Transverse colon (tissue), 3 donors: ENCODE results near the gene ATG13.

ENCODE experiments used
- EP300 ChIP-seq: sonication (generic); formaldehyde crosslinking; IDR thresholded peaks from one replicate; pipeline ENCODE4 v1.6.1; 2017; ENCODE audit warnings: antibody characterized with exemption, low read depth
- POLR2A ChIP-seq: fragments of 450-650 bp; IDR thresholded peaks from one replicate; pipeline ENCODE4 v1.6.1; 2016; ENCODE audit warnings: antibody characterized with exemption, mild to moderate bottlenecking, moderate library complexity
- TF ChIP-seq, protein P1 (sequence below), 5 experiments: fragments of 200-600 bp in 3 of 5; fragments of 450-650 bp in 2 of 5; sonication (generic) in 3 of 5; IDR thresholded peaks; 1 replicate in 2 of 5; 2 replicates in 3 of 5; pipeline ENCODE4 v1.5.1; 2016 to 2017; ENCODE audit warnings: antibody characterized with exemption in 5 of 5, inconsistent platforms in 3 of 5, mild to moderate bottlenecking in 2 of 5, moderate library complexity in 1 of 5

DNA sequence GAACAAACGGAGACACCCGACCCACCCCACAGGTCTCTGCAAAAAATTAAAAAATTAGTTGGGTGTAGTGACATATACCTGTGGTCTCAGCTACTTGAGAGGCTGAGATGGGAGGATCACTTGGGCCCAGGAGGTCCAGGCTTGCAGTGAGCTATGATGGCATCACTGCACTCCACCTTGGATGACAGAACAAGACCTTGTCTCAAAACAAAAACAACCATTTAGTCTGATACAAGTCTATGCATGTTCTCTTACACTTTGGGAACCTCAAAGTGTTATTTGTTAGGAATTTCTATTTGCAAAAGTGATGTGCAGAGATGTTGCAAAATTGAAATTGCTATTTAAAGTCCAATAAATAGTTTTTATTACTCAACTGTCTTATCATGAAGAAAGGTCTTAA, 14.3 kb downstream of the ATG13 start:
- TF ChIP-seq, protein P1, sequence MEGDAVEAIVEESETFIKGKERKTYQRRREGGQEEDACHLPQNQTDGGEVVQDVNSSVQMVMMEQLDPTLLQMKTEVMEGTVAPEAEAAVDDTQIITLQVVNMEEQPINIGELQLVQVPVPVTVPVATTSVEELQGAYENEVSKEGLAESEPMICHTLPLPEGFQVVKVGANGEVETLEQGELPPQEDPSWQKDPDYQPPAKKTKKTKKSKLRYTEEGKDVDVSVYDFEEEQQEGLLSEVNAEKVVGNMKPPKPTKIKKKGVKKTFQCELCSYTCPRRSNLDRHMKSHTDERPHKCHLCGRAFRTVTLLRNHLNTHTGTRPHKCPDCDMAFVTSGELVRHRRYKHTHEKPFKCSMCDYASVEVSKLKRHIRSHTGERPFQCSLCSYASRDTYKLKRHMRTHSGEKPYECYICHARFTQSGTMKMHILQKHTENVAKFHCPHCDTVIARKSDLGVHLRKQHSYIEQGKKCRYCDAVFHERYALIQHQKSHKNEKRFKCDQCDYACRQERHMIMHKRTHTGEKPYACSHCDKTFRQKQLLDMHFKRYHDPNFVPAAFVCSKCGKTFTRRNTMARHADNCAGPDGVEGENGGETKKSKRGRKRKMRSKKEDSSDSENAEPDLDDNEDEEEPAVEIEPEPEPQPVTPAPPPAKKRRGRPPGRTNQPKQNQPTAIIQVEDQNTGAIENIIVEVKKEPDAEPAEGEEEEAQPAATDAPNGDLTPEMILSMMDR (IDR thresholded peaks at IDR 0.05) = no peak
- TF ChIP-seq POLR2A (no peak), EP300 (no peak)
